HUES64 (cell line): ENCODE data around the gene IMMP2L.

ENCODE experiments used
- H3K27ac ChIP-seq: 2 replicates; pipeline ENCODE4 v1.7.0; 2013; ENCODE audit warnings: low read depth, low read length, inconsistent platforms
- H3K27me3 ChIP-seq: 2 replicates; pipeline ENCODE4 v1.6.1; 2013; ENCODE audit warnings: mild to moderate bottlenecking, low read length; ENCODE audit not compliant: insufficient read depth
- H3K36me3 ChIP-seq: 2 replicates; pipeline ENCODE4 v1.6.1; 2013; ENCODE audit warnings: mild to moderate bottlenecking, low read length; ENCODE audit not compliant: insufficient read depth
- H3K4me1 ChIP-seq: 2 replicates; pipeline ENCODE4 v1.6.1; 2013; ENCODE audit warnings: mild to moderate bottlenecking, low read length, moderate library complexity; ENCODE audit not compliant: insufficient read depth
- H3K4me3 ChIP-seq: 2 replicates; pipeline ENCODE4 v1.5.1; 2013; ENCODE audit warnings: mild to moderate bottlenecking, low read length, moderate library complexity
- H3K9ac ChIP-seq: 2 replicates; pipeline ENCODE4 v1.6.1; 2013; ENCODE audit warnings: mild to moderate bottlenecking, low read depth, low read length
- H3K9me3 ChIP-seq: 2 replicates; pipeline ENCODE4 v1.6.1; 2013; ENCODE audit warnings: low read depth, low read length; ENCODE audit not compliant: insufficient read depth
- WGBS: fragments of 150-250, 120-280 bp; methylation state at CpG from one replicate; pipeline ENCODE4 v1.1.7; 2013; ENCODE audit warnings: missing lambda C conversion rate; 5-methylcytosine and 5-hydroxymethylcytosine counted together

IMMP2L gene

GRCh38 chr7:110885474-110885873 is 676.8 kb downstream of the IMMP2L start:
- no peaks in the 10 kb centered on the region for H3K9me3 ChIP-seq
- 91% methylated on average over 3 of the region's 4 CpGs for WGBS
- no peaks in the 10 kb centered on the region for H3K4me1 ChIP-seq
- no peaks in the 10 kb centered on the region for H3K27me3 ChIP-seq
- H3K27ac ChIP-seq: no peak overlapping the region
- no peak overlapping the region for H3K4me3 ChIP-seq
- no peak overlapping the region for H3K9ac ChIP-seq
- no peaks in the 10 kb centered on the region for H3K36me3 ChIP-seq

DNA sequence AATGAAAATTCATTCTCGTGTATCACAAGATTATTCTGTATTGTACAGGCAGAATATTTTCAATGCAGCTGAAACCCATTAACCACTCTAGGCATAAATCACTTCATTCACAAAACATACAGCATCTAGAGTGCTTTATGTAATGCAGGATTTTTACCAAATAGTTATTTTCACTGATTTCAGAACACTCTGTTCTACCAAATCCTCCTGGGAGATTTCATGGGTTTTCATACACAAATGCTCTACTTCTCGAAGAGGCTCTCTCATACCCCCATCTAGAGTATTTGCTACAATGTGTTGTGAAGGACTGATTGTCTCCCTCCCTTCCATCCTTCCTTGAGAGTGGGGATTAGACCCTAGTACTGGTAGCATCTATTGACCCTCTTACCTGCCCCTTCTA is 680.6 kb downstream of the IMMP2L start:
- no peak overlapping the region for H3K27ac ChIP-seq
- H3K4me1 ChIP-seq: no peaks in the 10 kb centered on the region
- no peak overlapping the region for H3K4me3 ChIP-seq
- H3K27me3 ChIP-seq: no peaks in the 10 kb centered on the region
- no peak overlapping the region for H3K9ac ChIP-seq
- H3K9me3 ChIP-seq: no peaks in the 10 kb centered on the region
- no peaks in the 10 kb centered on the region for H3K36me3 ChIP-seq
- 92% methylated on average over 1 of the region's 2 CpGs for WGBS

- no peaks in the 10 kb centered on the region for H3K9me3 ChIP-seq
- no peak overlapping the region for H3K27ac ChIP-seq
- H3K36me3 ChIP-seq: no peaks in the 10 kb centered on the region
- no peak overlapping the region for H3K4me3 ChIP-seq
- H3K9ac ChIP-seq: no peak overlapping the region
- H3K4me1 ChIP-seq: no peaks in the 10 kb centered on the region
- no peaks in the 10 kb centered on the region for H3K27me3 ChIP-seq
Measured at GRCh38 chr7:110880971-110881370, 681.3 kb downstream of the IMMP2L start.

- H3K27ac ChIP-seq: no peak overlapping the region
- H3K4me1 ChIP-seq: peaks cover 6% of the 10 kb centered on the region
- H3K9me3 ChIP-seq: no peaks in the 10 kb centered on the region
- 93% methylated on average over 1 of the region's 1 CpG for WGBS
- H3K27me3 ChIP-seq: no peaks in the 10 kb centered on the region
- H3K36me3 ChIP-seq: no peaks in the 10 kb centered on the region
- H3K9ac ChIP-seq: no peak overlapping the region
- no peak overlapping the region for H3K4me3 ChIP-seq
Measured at GRCh38 chr7:110877016-110877415, 685.3 kb downstream of the IMMP2L start.

GRCh38 chr7:110875346-110875745 is 686.9 kb downstream of the IMMP2L start:
- H3K27ac ChIP-seq: no peak overlapping the region
- H3K4me3 ChIP-seq: no peak overlapping the region
- H3K9me3 ChIP-seq: no peaks in the 10 kb centered on the region
- H3K27me3 ChIP-seq: no peaks in the 10 kb centered on the region
- H3K4me1 ChIP-seq: peaks cover 19% of the 10 kb centered on the region
- WGBS: 100% methylated on average over 1 of the region's 1 CpG
- no peak overlapping the region for H3K9ac ChIP-seq
- no peaks in the 10 kb centered on the region for H3K36me3 ChIP-seq

GRCh38 chr7:110871856-110872255 is 690.4 kb downstream of the IMMP2L start:
- no peaks in the 10 kb centered on the region for H3K36me3 ChIP-seq
- H3K4me3 ChIP-seq: no peak overlapping the region
- 61% methylated on average over 1 of the region's 1 CpG for WGBS
- peaks cover 24% of the 10 kb centered on the region for H3K4me1 ChIP-seq
- H3K9ac ChIP-seq: no peak overlapping the region
- H3K9me3 ChIP-seq: no peaks in the 10 kb centered on the region
- H3K27ac ChIP-seq: no peak overlapping the region
- no peaks in the 10 kb centered on the region for H3K27me3 ChIP-seq

GRCh38 chr7:110870926-110871325 is 691.4 kb downstream of the IMMP2L start:
- Histone ChIP-seq H3K4me1 (peaks cover 24% of the 10 kb centered on the region), H3K27me3 (no peaks in the 10 kb centered on the region), H3K9me3 (no peaks in the 10 kb centered on the region), H3K27ac (no peak overlapping the region), H3K9ac (no peak overlapping the region), H3K4me3 (no peak overlapping the region), H3K36me3 (no peaks in the 10 kb centered on the region)
- WGBS: 84% methylated on average over 6 of the region's 6 CpGs

DNA sequence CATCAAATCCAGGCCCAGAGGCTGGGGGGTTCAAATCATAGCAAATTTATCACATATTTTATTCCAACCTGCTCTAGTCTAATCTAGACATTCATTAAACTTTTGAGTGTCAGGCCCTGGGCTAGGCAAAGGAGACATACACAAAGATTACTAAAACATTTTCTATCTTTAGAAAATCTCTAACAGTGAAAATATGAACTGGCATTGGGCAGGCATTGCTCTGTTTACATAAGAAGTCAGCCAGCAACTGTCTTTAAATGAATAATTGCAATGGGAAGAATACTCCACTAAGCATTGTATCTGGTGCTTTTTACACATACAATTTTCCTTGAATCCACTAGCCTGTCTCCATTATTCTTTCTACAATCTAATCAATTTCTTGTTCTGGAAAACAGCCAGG is 693.8 kb downstream of the IMMP2L start:
- Histone ChIP-seq H3K4me3 (no peak overlapping the region), H3K9me3 (no peaks in the 10 kb centered on the region), H3K27me3 (no peaks in the 10 kb centered on the region), H3K36me3 (no peaks in the 10 kb centered on the region), H3K27ac (no peak overlapping the region), H3K4me1 (peaks cover 29% of the 10 kb centered on the region), H3K9ac (no peak overlapping the region)

DNA sequence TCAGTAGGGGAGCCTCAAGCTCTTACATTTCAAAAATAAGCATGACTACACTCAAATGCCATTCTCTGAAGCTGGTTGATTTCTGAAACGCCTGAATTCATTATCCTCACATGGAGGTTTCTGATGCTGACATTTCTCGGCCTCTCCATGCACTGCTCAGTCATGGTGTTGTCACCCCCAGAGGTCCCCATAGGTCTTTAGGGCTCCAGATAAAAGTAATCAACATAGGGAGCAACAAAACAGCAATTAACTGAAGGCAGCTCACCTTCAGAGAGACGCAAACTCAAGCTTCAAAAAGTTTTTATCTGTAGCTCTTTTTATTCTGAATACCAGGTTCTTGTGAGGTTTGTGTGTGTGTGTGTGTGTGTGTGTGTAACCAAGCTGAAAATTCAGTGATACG is 694.5 kb downstream of the IMMP2L start:
- no peaks in the 10 kb centered on the region for H3K27me3 ChIP-seq
- H3K9me3 ChIP-seq: no peaks in the 10 kb centered on the region
- no peak overlapping the region for H3K4me3 ChIP-seq
- 92% methylated on average over 4 of the region's 4 CpGs for WGBS
- no peaks in the 10 kb centered on the region for H3K36me3 ChIP-seq
- no peak overlapping the region for H3K9ac ChIP-seq
- no peak overlapping the region for H3K27ac ChIP-seq
- H3K4me1 ChIP-seq: peaks cover 29% of the 10 kb centered on the region

DNA sequence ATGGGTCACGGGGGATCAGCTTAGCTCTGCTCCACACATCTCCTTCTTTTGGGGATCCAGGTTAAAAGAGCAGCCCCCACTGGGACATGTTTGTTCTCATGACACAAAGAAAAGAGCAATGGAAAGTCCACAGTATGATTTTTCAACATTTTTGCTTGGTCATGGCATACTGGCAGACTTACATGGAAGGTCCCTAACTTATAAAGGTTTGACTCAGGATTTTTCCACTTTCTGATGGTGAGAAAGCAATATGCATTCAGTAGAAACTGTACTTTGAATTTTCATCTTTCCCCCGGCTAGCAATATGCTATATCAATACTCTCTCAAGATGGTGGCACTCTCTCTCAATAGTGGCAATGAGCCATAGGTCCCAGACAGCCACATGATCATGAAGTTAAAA is 699.0 kb downstream of the IMMP2L start:
- 89% methylated on average over 2 of the region's 2 CpGs for WGBS
- Histone ChIP-seq H3K4me1 (peaks cover 10% of the 10 kb centered on the region), H3K27ac (no peak overlapping the region), H3K27me3 (no peaks in the 10 kb centered on the region), H3K9me3 (no peaks in the 10 kb centered on the region), H3K36me3 (no peaks in the 10 kb centered on the region), H3K4me3 (no peak overlapping the region), H3K9ac (no peak overlapping the region)

GRCh38 chr7:110861163-110861562 is 701.1 kb downstream of the IMMP2L start:
- Histone ChIP-seq H3K4me1 (peaks cover 21% of the 10 kb centered on the region), H3K27ac (no peak overlapping the region), H3K9me3 (no peaks in the 10 kb centered on the region), H3K4me3 (no peak overlapping the region), H3K36me3 (no peaks in the 10 kb centered on the region), H3K9ac (no peak overlapping the region), H3K27me3 (no peaks in the 10 kb centered on the region)
- 97% methylated on average over 4 of the region's 4 CpGs for WGBS

GRCh38 chr7:110857106-110857505 is 705.2 kb downstream of the IMMP2L start:
- Histone ChIP-seq H3K4me1 (peaks cover 16% of the 10 kb centered on the region), H3K27me3 (no peaks in the 10 kb centered on the region), H3K27ac (peak overlapping the region; percentile 55), H3K9ac (no peak overlapping the region), H3K9me3 (no peaks in the 10 kb centered on the region), H3K36me3 (no peaks in the 10 kb centered on the region), H3K4me3 (no peak overlapping the region)
